Measurements from ENCODE around the gene MAD1L1.
A peak's percentile ranks its signal among the peaks of the same experiment; 100 is the strongest.

The MAD1L1 gene

GRCh38 chr7:2158331-2159175 is 74.2 kb downstream of the MAD1L1 start:
- no peak for DNase-seq

- peak in 45 of 56 donors; percentile 20 to 85 (median 55) for DNase-seq
These were observed 75.1 kb downstream of the MAD1L1 start for GRCh38 chr7:2157473-2158279.

- no peak for DNase-seq
These were observed 75.8 kb downstream of the MAD1L1 start for GRCh38 chr7:2156756-2157472.

GRCh38 chr7:2154831-2155230 is 77.9 kb downstream of the MAD1L1 start:
- no peak for DNase-seq

GRCh38 chr7:2154121-2154520 is 78.6 kb downstream of the MAD1L1 start:
- DNase-seq = no peak

- no peak for DNase-seq
These were observed 80.1 kb downstream of the MAD1L1 start for GRCh38 chr7:2152646-2153045.

- DNase-seq = peak in 1 of 56 donors; percentile 23
These were observed 80.7 kb downstream of the MAD1L1 start for GRCh38 chr7:2151801-2152612.

- DNase-seq = peak in 21 of 56 donors; percentile 17 to 60 (median 33)
These were observed 81.5 kb downstream of the MAD1L1 start for GRCh38 chr7:2151237-2151636.

GRCh38 chr7:2150445-2150815 is 82.3 kb downstream of the MAD1L1 start:
- no peak for DNase-seq

GRCh38 chr7:2149672-2150444 is 82.9 kb downstream of the MAD1L1 start:
- no peak for DNase-seq

GRCh38 chr7:2148814-2149213 is 83.9 kb downstream of the MAD1L1 start:
- DNase-seq = no peak

- no peak for DNase-seq
These were observed 84.6 kb downstream of the MAD1L1 start for GRCh38 chr7:2148189-2148588.

GRCh38 chr7:2146676-2147472 is 85.9 kb downstream of the MAD1L1 start:
- no peak for DNase-seq

- DNase-seq = no peak
These were observed 86.7 kb downstream of the MAD1L1 start for GRCh38 chr7:2145835-2146580.

GRCh38 chr7:2144926-2145325 is 87.8 kb downstream of the MAD1L1 start:
- no peak for DNase-seq

GRCh38 chr7:2143981-2144595 is 88.7 kb downstream of the MAD1L1 start:
- no peak for DNase-seq

GRCh38 chr7:2143450-2143849 is 89.3 kb downstream of the MAD1L1 start:
- DNase-seq = no peak

GRCh38 chr7:2142386-2142785 is 90.4 kb downstream of the MAD1L1 start:
- peak in 1 of 56 donors; percentile 18 for DNase-seq
